NCI-H748 (cell line): ENCODE data around the gene HMGB3.
"Not testable (repeated sequence)": the region's sequence is repeated elsewhere in the genome, so short reads cannot be mapped to it uniquely, and the experiment has no call there.

Experiments used
- DNase-seq: peaks from one replicate; lab custom pipeline; 2025; ENCODE audit not compliant: unreplicated experiment; lab: John Stamatoyannopoulos, UW

The HMGB3 gene

DNA sequence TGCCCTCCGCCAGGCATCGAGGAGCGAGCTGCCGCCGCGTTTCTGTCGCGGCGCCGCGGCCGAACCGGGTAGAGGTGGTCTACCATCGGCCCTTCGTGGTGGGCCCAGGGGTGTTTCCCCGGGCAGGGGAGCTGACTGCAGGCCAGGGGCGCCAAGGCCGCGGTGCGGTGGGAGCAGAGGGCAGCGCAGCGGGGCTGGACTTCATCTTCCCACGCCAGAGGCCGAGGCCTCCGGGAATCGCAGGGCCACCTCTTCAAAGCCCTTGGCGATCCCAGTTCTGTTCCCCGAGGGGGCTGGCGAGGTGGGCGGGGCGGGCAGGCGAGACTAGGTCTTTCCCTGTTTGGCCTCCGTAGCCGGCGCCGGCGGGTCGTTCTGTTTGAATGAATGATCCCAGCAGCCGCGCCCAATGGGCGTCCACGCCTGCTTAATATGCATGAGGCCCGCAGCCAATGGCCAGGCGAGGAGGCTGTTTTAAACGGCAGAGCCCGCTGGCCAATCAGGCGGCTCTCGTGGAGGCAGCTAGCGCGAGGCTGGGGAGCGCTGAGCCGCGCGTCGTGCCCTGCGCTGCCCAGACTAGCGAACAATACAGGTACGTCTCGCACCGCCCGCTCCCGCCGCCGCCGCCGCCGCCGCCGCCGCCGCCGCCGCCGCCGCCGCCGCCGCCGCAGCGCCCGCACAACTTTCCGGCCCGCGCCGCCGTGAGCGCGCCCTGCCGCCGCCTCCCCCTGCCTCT is at the start of gene HMGB3:
TSS of gene HMGB3 (plus strand) at position 548 of the 733 bp plus-strand sequence. CDS start 2,265 bp downstream, outside the sequence.
- peak; percentile 99 for DNase-seq

DNA sequence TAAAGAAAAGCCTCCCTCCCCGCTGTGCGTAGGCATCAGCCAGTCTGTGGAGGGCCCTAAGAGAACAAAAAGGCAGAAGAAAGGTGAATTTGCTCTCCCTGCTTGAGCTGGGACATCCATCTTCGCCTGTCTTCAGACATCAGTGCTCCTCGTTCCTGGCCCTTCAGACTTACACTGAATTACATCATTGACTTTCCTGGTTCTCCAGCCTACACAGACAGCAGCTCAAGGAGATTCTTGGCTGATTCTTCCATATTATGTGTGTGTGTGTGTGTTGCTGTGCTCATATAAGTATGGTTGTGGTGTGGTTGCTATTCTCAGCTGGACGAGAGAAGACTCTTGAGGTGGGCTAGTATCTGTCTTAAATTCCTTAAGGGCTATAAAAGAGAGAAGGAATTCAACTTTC is 49.2 kb upstream of the HMGB3 start:
- no peak for DNase-seq

DNA sequence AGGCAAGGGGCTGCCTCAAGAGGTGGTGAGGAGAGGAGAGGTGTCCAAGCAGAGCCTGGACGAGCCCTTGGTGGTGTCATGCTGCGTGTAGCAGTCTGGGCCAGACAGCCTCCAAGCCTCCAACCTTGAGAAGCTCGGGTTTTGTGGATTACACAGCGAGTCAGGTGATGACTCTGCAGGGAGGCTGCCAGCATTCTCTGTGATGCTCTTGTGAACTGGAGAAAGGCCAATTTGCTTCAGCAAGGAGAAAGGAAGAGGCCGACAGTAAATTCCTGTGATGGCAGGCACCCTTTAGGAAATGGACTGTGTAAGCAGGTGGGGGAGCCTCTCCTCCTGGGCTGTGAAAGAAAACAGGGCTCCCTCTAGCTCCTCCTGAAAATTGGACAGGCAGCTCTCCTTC is 48.7 kb upstream of the HMGB3 start:
- DNase-seq, result peak; percentile 10

DNA sequence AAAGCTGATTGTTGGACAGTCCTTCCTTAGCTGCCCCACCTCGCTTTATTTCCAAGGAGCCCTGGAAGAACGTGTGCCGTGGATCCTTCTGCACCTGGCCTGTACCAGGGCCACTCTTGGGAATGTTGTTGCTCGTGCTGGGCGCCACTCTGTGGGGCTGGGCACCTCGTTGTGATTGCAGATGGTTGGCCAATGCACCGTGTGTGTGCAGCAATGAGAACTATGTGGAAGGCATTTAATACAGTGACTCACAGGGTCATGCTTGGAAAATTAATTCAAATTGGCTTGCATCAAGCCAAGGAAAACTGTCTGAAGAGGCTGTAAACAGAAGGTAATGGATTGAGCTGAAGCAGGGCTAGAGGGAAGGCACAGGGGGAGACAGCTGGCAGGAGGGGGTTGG is 47.7 kb upstream of the HMGB3 start:
- DNase-seq, result no peak

DNA sequence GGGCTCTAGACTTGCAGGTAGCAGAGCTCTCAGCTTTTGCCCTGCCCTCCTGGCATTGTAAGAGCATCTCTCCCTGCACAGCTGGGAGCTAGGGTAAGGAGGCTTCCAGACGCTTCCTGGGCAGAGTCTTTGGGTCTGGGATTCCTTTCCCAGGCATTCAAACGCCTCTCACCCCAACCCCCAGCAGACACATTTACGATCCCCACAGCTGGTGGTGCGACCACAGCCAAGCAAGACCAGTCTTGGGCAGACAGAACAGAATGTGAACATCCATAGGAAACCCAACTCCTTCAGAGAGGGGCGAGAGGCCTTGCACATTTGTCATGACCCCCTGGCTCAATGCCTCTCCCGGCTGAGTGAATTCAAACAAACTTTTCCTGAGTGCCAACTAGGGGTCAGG is 46.6 kb upstream of the HMGB3 start:
- DNase-seq, result no peak

DNA sequence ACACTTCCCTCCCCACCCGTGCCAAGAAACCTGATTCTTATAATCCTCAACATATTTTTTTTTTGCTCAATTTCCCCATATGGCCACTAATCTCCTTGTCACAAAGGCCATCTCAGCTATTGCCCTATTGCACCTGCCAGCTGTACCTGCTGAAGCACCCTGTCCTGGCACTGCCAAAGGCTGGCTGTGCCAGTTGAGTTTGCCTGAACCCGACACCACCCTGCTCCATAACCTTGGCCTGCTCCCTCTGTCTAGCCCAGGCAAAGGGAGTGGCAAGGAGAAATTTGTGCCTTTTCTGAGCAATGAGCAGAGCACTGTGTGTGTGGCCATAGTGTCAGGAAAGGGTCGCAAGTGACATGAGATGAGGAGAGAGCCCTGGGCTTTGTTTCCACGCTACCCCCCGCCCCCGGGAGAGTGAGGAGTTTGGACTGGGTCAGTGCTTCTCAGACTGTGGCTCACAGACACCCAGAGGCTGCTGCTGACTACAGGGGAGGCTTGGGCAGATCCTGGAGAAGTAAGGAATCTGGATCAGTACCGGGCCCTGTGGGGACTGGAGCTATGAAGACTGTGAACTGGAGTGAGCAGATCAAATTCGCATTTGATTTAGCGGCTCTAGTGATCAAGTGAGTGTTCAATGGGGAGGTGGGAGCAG is 42.2 kb upstream of the HMGB3 start:
- DNase-seq, result no peak

- no peak for DNase-seq
These were observed 41.6 kb upstream of the HMGB3 start for GRCh38 chrX:150941580-150941979.

DNA sequence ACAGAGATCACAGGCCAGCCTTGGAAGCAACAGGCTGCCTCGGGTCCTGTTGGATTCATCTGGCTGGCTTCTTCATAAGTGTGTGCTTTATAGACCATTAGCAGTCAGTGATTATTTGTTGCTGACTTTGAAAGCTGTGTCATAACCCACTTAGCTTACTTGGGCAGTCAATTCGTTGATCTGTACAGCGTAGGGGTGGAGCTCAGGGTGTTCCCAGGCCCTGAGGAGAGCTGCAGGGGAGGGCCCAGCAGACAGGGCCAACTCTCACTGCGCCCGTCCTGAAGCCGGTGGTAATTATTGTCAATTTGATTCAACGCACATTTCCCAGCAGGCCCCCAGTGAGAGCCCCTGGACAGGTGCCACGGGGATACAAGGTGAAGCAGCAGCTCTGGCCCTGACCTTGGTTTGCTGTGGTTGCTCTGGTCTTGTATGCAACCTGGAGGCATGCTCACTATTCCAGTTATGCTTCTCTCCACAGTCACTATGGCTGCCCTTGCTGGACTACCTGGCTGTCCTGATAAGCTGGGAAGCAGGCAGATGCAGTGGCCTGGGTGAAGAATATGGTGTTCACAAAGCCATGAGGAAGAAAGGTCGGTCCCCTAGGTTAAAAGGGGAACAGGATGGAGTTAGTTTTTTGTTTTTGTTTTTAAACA is 40.1 kb upstream of the HMGB3 start:
- no peak for DNase-seq

- no peak for DNase-seq
These were observed 38.9 kb upstream of the HMGB3 start for GRCh38 chrX:150944233-150944632.

DNA sequence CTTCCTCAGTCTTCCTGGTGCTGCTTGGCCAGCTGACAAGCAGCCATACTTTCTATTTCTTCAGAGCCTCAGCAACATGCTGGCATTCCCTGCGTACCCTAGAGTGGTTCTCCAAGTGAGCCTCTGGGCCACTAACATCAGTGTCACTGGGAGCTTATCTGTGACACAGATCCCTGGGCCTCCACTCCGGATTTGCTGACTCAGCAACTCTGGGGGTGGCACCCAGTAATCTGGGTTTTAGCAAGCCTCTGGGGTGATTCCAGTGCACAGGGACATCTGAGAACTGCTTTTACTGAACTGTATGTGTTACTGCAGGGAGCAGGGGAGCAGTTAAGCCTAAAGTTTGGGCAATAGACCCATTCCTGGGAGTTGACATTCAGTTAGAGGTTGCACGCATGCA is 28.2 kb upstream of the HMGB3 start:
- no peak for DNase-seq

DNA sequence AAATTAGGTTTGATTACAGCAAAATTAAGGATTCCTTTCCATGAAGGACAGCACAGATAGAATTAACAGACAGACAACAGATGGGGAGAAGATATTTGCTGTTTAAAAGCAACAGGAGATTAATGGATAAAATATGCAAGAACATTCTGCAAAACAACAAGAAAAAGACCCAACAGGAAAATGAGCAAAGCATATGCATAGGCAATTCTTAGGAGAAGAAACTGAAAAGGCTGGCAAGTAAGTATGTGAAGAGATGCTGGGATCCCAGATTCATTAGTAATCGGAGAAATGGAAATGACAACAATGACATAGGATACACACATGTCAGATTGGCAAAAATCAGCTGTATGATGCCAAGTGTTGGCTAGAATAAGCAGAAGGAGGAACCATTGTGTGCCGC is 27.5 kb upstream of the HMGB3 start:
- no peak for DNase-seq

- peak; percentile 21 for DNase-seq
These were observed 25.0 kb upstream of the HMGB3 start for GRCh38 chrX:150958177-150958576.

DNA sequence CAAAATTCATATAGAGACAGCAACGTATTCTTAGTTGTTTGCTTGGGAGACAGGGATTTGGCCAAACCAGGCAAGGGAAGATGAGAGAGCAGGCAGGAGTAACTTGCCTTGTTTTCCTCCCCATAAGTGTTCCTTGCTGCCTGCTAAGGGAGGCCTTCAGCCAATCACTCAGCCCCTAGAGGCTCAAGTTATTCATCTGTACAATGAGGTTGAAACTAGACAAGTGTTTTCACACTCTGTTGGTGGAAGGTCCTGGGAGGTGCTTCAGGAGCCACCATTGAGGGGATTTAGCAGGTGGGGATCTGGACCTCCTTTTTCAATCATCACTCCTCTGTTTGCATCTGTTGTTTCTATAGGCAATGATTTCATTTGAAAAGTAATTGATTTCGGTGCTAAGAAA is 23.6 kb upstream of the HMGB3 start:
- DNase-seq, result no peak

GRCh38 chrX:150961631-150962030 is 21.5 kb upstream of the HMGB3 start:
- DNase-seq, result no peak

DNA sequence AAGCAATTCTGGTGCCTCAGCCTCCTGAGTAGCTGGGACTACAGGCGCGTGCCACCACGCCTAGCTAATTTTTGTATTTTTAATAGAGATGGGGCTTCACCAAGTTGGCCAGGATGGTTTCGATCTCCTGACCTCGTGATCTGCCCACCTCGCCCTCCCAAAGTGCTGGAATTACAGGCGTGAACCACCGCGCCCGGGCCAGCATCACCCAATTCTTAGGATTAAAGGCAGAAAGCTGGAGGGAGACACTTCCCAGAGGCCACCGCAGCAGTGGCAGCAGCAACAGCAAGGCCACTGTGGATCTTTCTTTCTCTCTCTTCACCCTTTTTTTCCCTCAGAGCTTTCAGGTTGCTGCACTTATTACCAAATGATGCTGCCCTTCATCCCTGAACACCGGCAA is 18.7 kb upstream of the HMGB3 start:
- not testable (repeated sequence) for DNase-seq

DNA sequence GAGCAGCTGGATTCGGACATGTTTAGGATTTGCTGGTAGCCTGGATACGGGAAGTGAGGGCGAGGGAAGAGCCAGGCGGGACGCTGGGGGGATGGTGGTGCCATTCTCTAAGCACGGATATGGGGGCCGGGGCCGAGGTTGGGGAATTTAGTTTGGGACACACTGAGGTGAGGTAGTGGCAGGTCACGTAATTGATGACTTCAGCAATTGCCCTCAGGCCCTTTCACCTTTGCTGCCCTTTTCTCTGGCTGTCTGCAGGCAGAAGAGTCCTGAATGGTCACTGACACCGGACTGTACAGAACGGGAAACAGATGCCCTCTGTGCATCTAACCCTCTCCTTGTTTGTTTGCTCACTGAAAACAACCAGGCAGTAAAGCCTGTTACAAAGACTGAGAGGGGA is 16.9 kb upstream of the HMGB3 start:
- DNase-seq, result no peak

DNA sequence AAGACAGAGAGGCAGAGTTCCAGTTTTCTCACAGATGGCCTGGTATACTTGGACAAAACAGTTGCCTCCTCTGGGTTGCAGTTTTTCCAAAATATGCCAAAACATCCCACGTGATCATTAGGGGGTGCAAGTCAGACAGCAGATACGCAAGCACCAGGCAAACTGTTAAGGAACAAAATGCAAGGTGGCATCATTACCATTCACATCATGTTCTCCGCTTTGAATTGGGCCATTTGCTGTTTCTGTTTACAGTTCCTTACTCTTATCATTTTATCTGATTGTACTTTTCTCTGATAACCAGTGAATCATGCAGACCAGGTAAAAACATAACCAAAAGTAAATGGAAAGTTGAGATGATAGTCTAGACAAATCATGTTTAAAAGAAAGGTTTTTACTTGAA is 16.4 kb upstream of the HMGB3 start:
- no peak for DNase-seq

- peak; percentile 18 for DNase-seq
These were observed 15.3 kb upstream of the HMGB3 start for GRCh38 chrX:150967786-150968185.

DNA sequence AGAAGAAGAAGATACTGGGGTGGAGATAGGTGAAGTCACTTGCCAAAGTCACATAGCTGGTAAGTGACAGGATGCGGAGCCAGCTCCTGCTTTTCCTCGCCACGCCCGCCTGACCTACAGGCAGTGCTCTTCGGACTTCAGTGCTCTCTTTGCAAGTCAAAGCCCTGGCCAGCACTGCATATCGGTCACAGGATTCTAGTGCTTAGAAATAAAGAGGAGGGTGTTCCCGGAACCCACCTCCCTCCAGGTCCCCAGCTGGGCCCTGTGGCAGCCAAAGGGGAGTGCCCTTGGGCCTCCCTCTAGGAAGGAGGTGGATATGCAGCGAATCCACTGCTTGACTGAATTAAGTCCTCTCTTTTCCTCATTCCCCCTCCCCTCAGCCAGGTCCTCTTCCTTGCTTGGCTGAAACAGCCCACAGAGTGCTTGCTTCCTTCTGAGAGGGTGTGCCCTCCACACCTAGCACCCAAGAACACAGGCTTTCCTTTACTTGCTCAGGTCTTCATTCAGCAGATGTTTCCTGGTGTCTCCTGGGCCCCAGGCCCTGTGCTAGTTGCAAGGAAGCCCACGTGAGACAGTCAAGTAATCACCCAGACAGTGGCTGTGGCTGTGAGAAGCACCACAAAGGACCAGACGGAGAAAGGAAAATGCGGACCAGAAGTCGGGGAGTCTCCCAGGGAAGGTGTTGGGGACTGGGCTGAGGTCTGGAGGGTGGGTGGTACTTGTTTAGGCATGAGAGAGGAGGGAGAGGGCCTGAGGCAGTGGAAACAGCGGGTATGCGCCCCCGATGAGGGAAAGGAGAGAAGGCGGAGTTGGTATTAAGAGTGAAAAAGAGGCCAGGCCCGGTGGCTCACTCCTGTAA is 14.0 kb upstream of the HMGB3 start:
- no peak for DNase-seq

DNA sequence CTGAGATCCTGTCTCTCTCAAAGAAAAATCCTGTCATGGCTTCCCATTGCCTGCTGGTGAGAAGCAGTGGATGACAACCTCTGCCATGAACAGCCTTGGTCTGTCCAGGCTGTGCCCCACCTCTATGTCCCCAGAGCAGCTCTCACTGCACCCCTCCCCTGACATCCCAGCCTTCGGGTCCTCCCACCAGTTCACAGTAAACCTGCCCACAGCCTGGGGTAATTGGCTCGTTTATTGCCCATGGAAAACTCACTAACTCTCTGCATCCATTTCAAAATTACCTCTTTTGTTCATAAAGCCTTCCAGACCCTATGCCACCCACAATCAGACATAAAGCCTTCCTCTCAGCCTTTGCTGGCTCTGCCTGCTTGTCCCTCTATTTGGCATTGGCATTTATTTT is 10.7 kb upstream of the HMGB3 start:
- DNase-seq, result no peak

DNA sequence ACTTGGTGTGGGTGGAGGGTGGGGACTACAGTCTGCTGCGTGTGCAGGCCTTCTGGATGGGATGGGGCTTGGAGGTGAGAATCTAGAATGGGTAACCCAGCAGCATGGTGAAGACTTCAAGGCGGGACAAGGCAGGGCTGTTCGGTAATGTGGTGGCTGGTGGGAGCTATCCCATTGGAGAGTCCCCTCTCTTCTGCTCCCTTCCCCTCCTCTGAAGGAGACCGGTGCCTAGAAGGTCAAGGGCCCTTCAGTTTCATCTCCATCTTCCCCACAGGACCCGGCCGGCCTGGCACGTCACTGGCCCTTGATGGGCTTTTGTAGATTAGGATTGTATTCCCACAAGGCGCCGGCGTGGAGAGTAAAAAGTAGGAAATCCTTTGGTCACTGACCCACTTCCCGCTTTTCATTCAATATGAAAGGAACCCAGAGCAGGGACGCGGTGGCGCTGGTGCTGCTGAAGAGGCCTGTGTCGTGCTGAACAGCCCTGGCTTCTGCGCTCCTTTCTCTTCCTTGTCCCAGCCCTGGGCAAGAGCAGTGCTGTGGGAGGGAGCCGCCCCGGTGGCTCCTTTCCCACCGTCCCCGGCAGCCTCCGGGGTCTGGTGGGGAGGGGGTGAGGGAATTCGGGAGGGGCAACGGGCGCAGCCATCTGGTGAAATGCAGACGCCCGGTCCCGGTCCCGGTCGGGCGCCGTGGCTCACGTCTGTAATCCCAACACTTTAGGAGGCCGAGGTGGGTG is 7.3 kb upstream of the HMGB3 start:
- no peak for DNase-seq
